IMR-90 (cell line): ENCODE results near the gene TOMM22. TPM values are rescaled to one million over a fixed set of nuclear protein-coding genes. Genes with fewer than 3 reads are reported as not detected.

Source experiments
- ATAC-seq: fragments of 200-7000 bp; cut with Tn5 transposase; 2 replicates; pipeline ENCODE4 v1.9.1; 2020; ENCODE audit warnings: low read depth, mild to moderate bottlenecking, moderate library complexity
- BruUV-seq: library from RNA; stranded (reverse); fragments of 400-500 nt; replicated peaks from 2 replicates; lab custom pipeline; 2021; lab: Mats Ljungman, UMichigan
- CTCF ChIA-PET: fragments of 300-600 bp; formaldehyde crosslinking; extraction: SDS; loops from one replicate; lab custom pipeline; 2021; ENCODE audit warnings: antibody characterized with exemption; lab: Yijun Ruan, JAX
- POLR2A ChIA-PET: fragments of 300-600 bp; sonication (Branson Sonifier 250); formaldehyde crosslinking; loops from one replicate; lab custom pipeline; 2022; ENCODE audit warnings: antibody characterized with exemption; ENCODE audit not compliant: unreplicated experiment; lab: Charles Lee
- DNase-seq: peaks from one replicate; pipeline ENCODE4 v3.0.0; 2013
- H2AFZ ChIP-seq: replicated peaks from 2 replicates; pipeline ENCODE3; 2013; ENCODE audit warnings: low read length, mild to moderate bottlenecking; ENCODE audit not compliant: poor library complexity
- H2AK5ac ChIP-seq: 2 replicates; pipeline ENCODE4 v1.6.1; 2013; ENCODE audit warnings: low read depth, low read length, inconsistent platforms
- H2AK9ac ChIP-seq: replicated peaks from 2 replicates; pipeline ENCODE3; 2013; ENCODE audit warnings: mild to moderate bottlenecking, low read depth, low read length, moderate library complexity; ENCODE audit not compliant: poor library complexity
- H2BK120ac ChIP-seq: 2 replicates; pipeline ENCODE4 v1.6.1; 2013; ENCODE audit warnings: low read depth, low read length, inconsistent platforms
- H2BK15ac ChIP-seq: 3 replicates; pipeline ENCODE4 v1.6.1; 2013; ENCODE audit warnings: low read depth, low read length, inconsistent platforms
- H2BK20ac ChIP-seq: 2 replicates; pipeline ENCODE4 v1.6.1; 2013; ENCODE audit warnings: low read depth, mild to moderate bottlenecking, inconsistent platforms, low read length, moderate library complexity
- H2BK5ac ChIP-seq: 2 replicates; pipeline ENCODE4 v1.6.1; 2013; ENCODE audit warnings: mild to moderate bottlenecking, low read depth, low read length, inconsistent platforms; ENCODE audit not compliant: poor library complexity, severe bottlenecking
- H3K14ac ChIP-seq: replicated peaks from 2 replicates; pipeline ENCODE4 v1.6.1; 2013; ENCODE audit warnings: low read depth, low read length, inconsistent platforms
- H3K18ac ChIP-seq: 2 replicates; pipeline ENCODE4 v1.6.1; 2013; ENCODE audit warnings: low read depth, low read length, control low read depth
- H3K23ac ChIP-seq: 2 replicates; pipeline ENCODE4 v1.6.1; 2013; ENCODE audit warnings: low read depth, low read length, inconsistent platforms
- H3K27ac ChIP-seq: 2 replicates; pipeline ENCODE4 v1.5.1; 2013; ENCODE audit warnings: mild to moderate bottlenecking, control low read depth, low read length; ENCODE audit not compliant: insufficient read depth
- H3K27me3 ChIP-seq: 2 replicates; pipeline ENCODE4 v1.6.1; 2013; ENCODE audit warnings: low read length; ENCODE audit not compliant: control insufficient read depth, insufficient read depth
- H3K36me3 ChIP-seq: 2 replicates; pipeline ENCODE4 v1.6.1; 2013; ENCODE audit warnings: low read length, mixed read lengths; ENCODE audit not compliant: control insufficient read depth, insufficient read depth
- H3K4ac ChIP-seq: 2 replicates; pipeline ENCODE4 v1.6.1; 2013; ENCODE audit warnings: low read depth, low read length, inconsistent platforms
- H3K4me1 ChIP-seq: 2 replicates; pipeline ENCODE4 v1.6.1; 2013; ENCODE audit warnings: low read length, mixed read lengths; ENCODE audit not compliant: control insufficient read depth, insufficient read depth
- H3K4me2 ChIP-seq: 2 replicates; pipeline ENCODE4 v1.6.1; 2013; ENCODE audit warnings: low read depth, mild to moderate bottlenecking, control low read depth, low read length, moderate library complexity
- H3K4me3 ChIP-seq: 2 replicates; pipeline ENCODE4 v1.5.1; 2013; ENCODE audit warnings: low read depth, mild to moderate bottlenecking, control low read depth, low read length, moderate library complexity; ENCODE audit not compliant: insufficient read depth
- H3K56ac ChIP-seq: 2 replicates; pipeline ENCODE4 v1.6.1; 2013; ENCODE audit warnings: low read length, inconsistent platforms; ENCODE audit not compliant: insufficient read depth; ENCODE audit errors: extremely low read depth
- H3K79me1 ChIP-seq, 2 experiments: 2 replicates each; pipeline ENCODE4 v1.6.1; 2013; ENCODE audit warnings: low read length in 2 of 2, inconsistent platforms in 1 of 2, low read depth in 1 of 2
- H3K9ac ChIP-seq: 2 replicates; pipeline ENCODE4 v1.6.1; 2013; ENCODE audit warnings: low read depth, low read length, control low read depth
- H3K9me1 ChIP-seq: 2 replicates; pipeline ENCODE4 v1.6.1; 2013; ENCODE audit warnings: low read length, inconsistent platforms; ENCODE audit not compliant: insufficient read depth
- H3K9me3 ChIP-seq: 2 replicates; pipeline ENCODE4 v1.6.1; 2013; ENCODE audit warnings: low read length; ENCODE audit not compliant: control insufficient read depth, insufficient read depth
- H4K20me1 ChIP-seq: 2 replicates; pipeline ENCODE4 v1.6.1; 2013; ENCODE audit warnings: low read length, inconsistent platforms; ENCODE audit not compliant: insufficient read depth
- H4K5ac ChIP-seq: 2 replicates; pipeline ENCODE4 v1.6.1; 2013; ENCODE audit warnings: mild to moderate bottlenecking, low read depth, low read length, control low read depth
- H4K8ac ChIP-seq, 2 experiments: 2 replicates each; pipeline ENCODE4 v1.6.1; 2013; ENCODE audit warnings: low read depth in 2 of 2, low read length in 2 of 2, control low read depth in 1 of 2, inconsistent platforms in 1 of 2
- H4K91ac ChIP-seq: 2 replicates; pipeline ENCODE4 v1.6.1; 2013; ENCODE audit warnings: low read depth, low read length, inconsistent platforms; ENCODE audit not compliant: insufficient read depth
- BHLHE40 ChIP-seq: fragments of 150-350 bp; IDR thresholded peaks from 2 replicates; pipeline ENCODE4 v1.6.1; 2016; ENCODE audit warnings: mild to moderate bottlenecking, low read depth, low read length
- CEBPB ChIP-seq: IDR thresholded peaks from 2 replicates; pipeline ENCODE4 v1.6.1; 2012; ENCODE audit warnings: low read depth, low read length, improper control_type of control experiment
- CHD1 ChIP-seq: IDR thresholded peaks from 2 replicates; pipeline ENCODE4 v1.6.1; 2012; ENCODE audit warnings: low read depth, low read length, improper control_type of control experiment
- FOS ChIP-seq: fragments of 150-350 bp; IDR thresholded peaks from 2 replicates; pipeline ENCODE4 v1.6.1; 2016; ENCODE audit warnings: low read depth, low read length
- MAFK ChIP-seq: IDR thresholded peaks from 2 replicates; pipeline ENCODE4 v1.6.1; 2012; ENCODE audit warnings: low read depth, low read length, improper control_type of control experiment
- MAZ ChIP-seq: IDR thresholded peaks from 2 replicates; pipeline ENCODE4 v1.6.1; 2012; ENCODE audit warnings: low read depth, mild to moderate bottlenecking, low read length, improper control_type of control experiment, moderate library complexity, borderline replicate concordance
- MXI1 ChIP-seq: IDR thresholded peaks from 2 replicates; pipeline ENCODE4 v1.6.1; 2012; ENCODE audit warnings: low read depth, mild to moderate bottlenecking, low read length, moderate library complexity, borderline replicate concordance
- NFE2L2 ChIP-seq: fragments of 150-350 bp; IDR thresholded peaks from 2 replicates; pipeline ENCODE4 v1.6.1; 2016; ENCODE audit warnings: low read depth, mild to moderate bottlenecking, low read length
- POLR2A ChIP-seq: IDR thresholded peaks from 2 replicates; pipeline ENCODE4 v1.6.1; 2012; ENCODE audit warnings: mild to moderate bottlenecking, low read depth, low read length
- RAD21 ChIP-seq: IDR thresholded peaks from 2 replicates; pipeline ENCODE4 v1.6.1; 2012; ENCODE audit warnings: low read length, improper control_type of control experiment
- RFX5 ChIP-seq: IDR thresholded peaks from 2 replicates; pipeline ENCODE4 v1.8.0; 2012; ENCODE audit warnings: low read depth, mild to moderate bottlenecking, low read length, moderate library complexity
- SMC3 ChIP-seq: fragments of 150-350 bp; IDR thresholded peaks from 2 replicates; pipeline ENCODE4 v1.6.1; 2016; ENCODE audit warnings: low read depth, mild to moderate bottlenecking, antibody characterized with exemption, low read length, moderate library complexity
- WGBS, 2 experiments: methylation state at CpG; one replicate each; pipeline versions ENCODE4 v1.1.5 to v1.1.7; 2013; ENCODE audit warnings: missing lambda C conversion rate in 2 of 2; ENCODE audit not compliant: insufficient read length in 1 of 2; ENCODE audit errors: extremely low coverage in 2 of 2; 5-methylcytosine and 5-hydroxymethylcytosine counted together
- dilution Hi-C: fragments of 300-500 bp; cut with HindIII; formaldehyde crosslinking; loops from one replicate; pipeline ENCODE4 v1.14.3; 2018; ENCODE audit warnings: low sequenced_read_pairs; ENCODE audit not compliant: unreplicated experiment
- in situ Hi-C: fragments of 300-500 bp; cut with MboI; formaldehyde crosslinking; loops from 3 replicates; pipeline ENCODE4 v1.14.3; 2019; ENCODE audit warnings: low sequenced_read_pairs, inconsistent platforms, mixed read lengths
- intact Hi-C: fragments of 100-400 bp; cut with micrococcal nuclease; formaldehyde crosslinking; loops from 2 replicates; pipeline ENCODE4 v1.10.0; 2022
- polyA plus RNA-seq, 3 experiments: library from polyadenylated mRNA; depleted of rRNA; stranded (reverse); fragments of >200 nt; gene quantifications; 2 replicates each; pipeline ENCODE4 v1.2.3, GENCODE V29; 2012; ENCODE audit warnings: low replicate concordance in 1 of 3
- total RNA-seq: library from RNA; depleted of rRNA; stranded (reverse); fragments of >200 nt; gene quantifications from 2 replicates; pipeline ENCODE4 v1.2.3, GENCODE V29; 2012
- TF ChIP-seq, protein P1 (sequence below): fragments of 150-350 bp; IDR thresholded peaks from 2 replicates; pipeline ENCODE4 v1.6.1; 2016; ENCODE audit warnings: low read depth, mild to moderate bottlenecking, low read length, moderate library complexity, borderline replicate concordance
- TF ChIP-seq, protein P2 (sequence below): fragments of 150-350 bp; IDR thresholded peaks from 2 replicates; pipeline ENCODE4 v1.6.1; 2017; ENCODE audit warnings: mild to moderate bottlenecking, antibody characterized with exemption, low read length, low read depth

TOMM22 gene
- total and polyA plus RNA-seq, 2 of the 4 experiments (the other 2 are of a cell fraction), result 38.7 to 78.0 TPM

DNA sequence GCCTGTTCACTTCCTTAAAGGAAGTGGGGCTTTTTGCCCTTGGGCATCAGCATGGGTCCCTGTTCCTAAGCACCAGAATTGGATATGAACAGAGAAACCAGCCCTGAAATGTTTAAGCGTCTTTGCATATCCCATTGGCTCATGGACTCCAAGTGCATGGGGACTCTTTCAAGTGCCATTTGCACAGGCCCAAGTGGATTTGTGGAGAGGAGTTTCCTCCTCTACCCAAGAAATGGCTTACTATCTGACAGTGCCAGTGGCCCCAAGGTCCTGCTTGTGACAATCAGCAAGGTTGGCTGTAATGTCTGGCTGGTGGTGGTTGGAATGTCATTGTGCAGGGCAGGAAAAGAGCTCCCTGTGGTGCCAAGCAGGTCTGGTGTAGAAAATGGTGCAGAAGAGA is 4.0 kb downstream of the TOMM22 start:
- no peaks in the 10 kb centered on the region; the same call in 1 of the 2 replicates for H3K4me1 ChIP-seq
- H3K4me2 ChIP-seq, result no peak overlapping the region
- H3K4me3 ChIP-seq, result no peak overlapping the region
- H2AK5ac ChIP-seq, result no peak overlapping the region
- H2BK15ac ChIP-seq, result no peak overlapping the region
- no peak overlapping the region for H4K5ac ChIP-seq
- no peak overlapping the region for H3K9ac ChIP-seq
- peaks cover 49% of the 10 kb centered on the region for H3K36me3 ChIP-seq
- no peak overlapping the region for H3K18ac ChIP-seq
- H4K20me1 ChIP-seq, result peaks cover 4% of the 10 kb centered on the region; the same call in 1 of the 2 replicates
- no peak overlapping the region for H2BK20ac ChIP-seq
- H4K8ac ChIP-seq, result no peak overlapping the region
- H3K4ac ChIP-seq, result no peak overlapping the region
- H2BK5ac ChIP-seq, result no peak overlapping the region
- no peak overlapping the region for H3K23ac ChIP-seq
- H3K27ac ChIP-seq, result no peak overlapping the region
- WGBS, 2 experiments, result no CpG with 5 or more reads among the region's 1 CpG
- no peaks in the 10 kb centered on the region for H3K27me3 ChIP-seq
- no peak overlapping the region for H2AFZ ChIP-seq
- H3K9me1 ChIP-seq, result peaks cover 4% of the 10 kb centered on the region; the same call in 1 of the 2 replicates
- no peak overlapping the region for H3K56ac ChIP-seq
- H3K79me1 ChIP-seq, result peaks cover 30 to 55% of the 10 kb centered on the region in 2 experiments
- dilution Hi-C loops, result no loop called here
- no peak overlapping the region for H2AK9ac ChIP-seq
- DNase-seq, result no peak
- TF ChIP-seq BHLHE40 (no peak), SMC3 (no peak), NFE2L2 (no peak), MAFK (no peak), POLR2A (no peak), FOS (no peak), MAZ (no peak), CEBPB (no peak), RFX5 (no peak), RAD21 (no peak), MXI1 (no peak), CHD1 (no peak)
- TF ChIP-seq, protein P1, sequence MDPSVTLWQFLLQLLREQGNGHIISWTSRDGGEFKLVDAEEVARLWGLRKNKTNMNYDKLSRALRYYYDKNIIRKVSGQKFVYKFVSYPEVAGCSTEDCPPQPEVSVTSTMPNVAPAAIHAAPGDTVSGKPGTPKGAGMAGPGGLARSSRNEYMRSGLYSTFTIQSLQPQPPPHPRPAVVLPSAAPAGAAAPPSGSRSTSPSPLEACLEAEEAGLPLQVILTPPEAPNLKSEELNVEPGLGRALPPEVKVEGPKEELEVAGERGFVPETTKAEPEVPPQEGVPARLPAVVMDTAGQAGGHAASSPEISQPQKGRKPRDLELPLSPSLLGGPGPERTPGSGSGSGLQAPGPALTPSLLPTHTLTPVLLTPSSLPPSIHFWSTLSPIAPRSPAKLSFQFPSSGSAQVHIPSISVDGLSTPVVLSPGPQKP, result no peak
- TF ChIP-seq, protein P2, sequence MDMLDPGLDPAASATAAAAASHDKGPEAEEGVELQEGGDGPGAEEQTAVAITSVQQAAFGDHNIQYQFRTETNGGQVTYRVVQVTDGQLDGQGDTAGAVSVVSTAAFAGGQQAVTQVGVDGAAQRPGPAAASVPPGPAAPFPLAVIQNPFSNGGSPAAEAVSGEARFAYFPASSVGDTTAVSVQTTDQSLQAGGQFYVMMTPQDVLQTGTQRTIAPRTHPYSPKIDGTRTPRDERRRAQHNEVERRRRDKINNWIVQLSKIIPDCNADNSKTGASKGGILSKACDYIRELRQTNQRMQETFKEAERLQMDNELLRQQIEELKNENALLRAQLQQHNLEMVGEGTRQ, result no peak
- intact Hi-C loops, result no loop called here
- BruUV-seq, result no TSS peak
- no peak overlapping the region for H4K91ac ChIP-seq
- ChIA-PET CTCF (no interaction called here), POLR2A (no interaction called here)
- no peak overlapping the region for H2BK120ac ChIP-seq
- no peaks in the 10 kb centered on the region for H3K9me3 ChIP-seq
- H3K14ac ChIP-seq, result no peak overlapping the region
- ATAC-seq, result no peak
- in situ Hi-C loops, result no loop called here
